ENCODE measurements around the gene C1QTNF8. TPM values are rescaled to one million over a fixed set of nuclear protein-coding genes. Genes with fewer than 3 reads are reported as not detected.

The C1QTNF8 gene, protein sequence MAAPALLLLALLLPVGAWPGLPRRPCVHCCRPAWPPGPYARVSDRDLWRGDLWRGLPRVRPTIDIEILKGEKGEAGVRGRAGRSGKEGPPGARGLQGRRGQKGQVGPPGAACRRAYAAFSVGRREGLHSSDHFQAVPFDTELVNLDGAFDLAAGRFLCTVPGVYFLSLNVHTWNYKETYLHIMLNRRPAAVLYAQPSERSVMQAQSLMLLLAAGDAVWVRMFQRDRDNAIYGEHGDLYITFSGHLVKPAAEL
- total RNA-seq: under 1 TPM in 1 of 6 donors, not detected in 5; 0.30 TPM

DNA sequence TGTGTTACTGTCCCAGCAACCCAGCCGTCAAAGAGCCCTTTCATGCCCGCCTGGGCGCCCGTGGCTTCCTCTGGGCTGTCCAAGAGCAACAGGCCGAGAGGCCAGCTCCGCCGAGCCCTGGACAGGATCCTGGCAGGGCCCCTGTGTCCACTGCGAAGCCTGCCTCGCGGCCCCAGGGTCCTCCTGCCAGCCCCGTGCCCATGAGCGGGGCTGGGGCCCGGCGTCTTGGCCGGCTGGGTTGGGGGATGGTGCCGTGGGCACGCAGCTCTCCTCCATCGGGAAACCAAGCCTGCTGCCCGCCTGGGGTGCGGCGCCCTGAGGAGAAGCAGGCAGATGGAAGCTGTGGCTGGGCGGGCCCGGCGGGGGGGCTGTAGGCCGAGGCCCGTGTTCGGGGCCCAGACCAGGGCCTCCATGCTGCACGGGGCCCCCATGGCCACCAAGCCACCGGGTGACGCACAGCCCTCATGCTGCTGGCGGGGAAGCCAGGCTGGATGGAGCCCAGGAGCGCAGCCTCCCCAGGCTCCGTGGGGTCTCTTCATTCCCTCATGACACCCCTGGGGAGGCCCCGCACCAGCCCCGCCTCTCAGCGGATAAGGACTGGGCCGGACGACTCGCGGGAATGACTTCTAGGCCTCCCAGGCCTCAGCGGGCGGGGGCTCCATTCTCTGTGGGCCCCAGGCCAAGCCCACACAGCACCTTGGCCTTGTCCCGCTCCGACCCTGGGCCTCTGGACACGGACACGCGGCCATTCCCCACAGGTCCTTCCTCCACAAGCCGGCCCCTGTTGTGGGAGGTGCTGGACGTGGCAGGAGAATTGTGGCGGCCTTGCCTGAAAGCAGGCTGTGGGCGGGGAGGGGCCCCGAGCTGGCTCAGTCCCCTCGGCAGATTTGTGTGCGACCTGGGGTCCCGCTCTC, at the start of gene C1QTNF8:
TSS of gene C1QTNF8 (minus strand) at position 76 of the 914 bp plus-strand sequence. CDS start 1,322 bp downstream, outside the sequence.
- DNase-seq: peak in 1 of 2 donors; percentile 80
- H3K36me3 ChIP-seq: no peaks in the 10 kb centered on the region
- H3K9me3 ChIP-seq: no peaks in the 10 kb centered on the region
- H3K4me1 ChIP-seq: no peaks in the 10 kb centered on the region
- WGBS, 2 donors: 67% methylated on average over 49 of the region's 55 CpGs; no CpG with 5 or more reads in 1 of the 2 donors
- no peak for ATAC-seq (ENCODE audit: low FRiP score in 2 of 2)
- no peak within 1 kb of the TSS for H3K27ac ChIP-seq
- no peak for TF ChIP-seq POLR2AphosphoS5 (IDR thresholded peaks at IDR 0.05)
- TF ChIP-seq POLR2A (IDR thresholded peaks at IDR 0.05): no peak
- TF ChIP-seq, protein P1, sequence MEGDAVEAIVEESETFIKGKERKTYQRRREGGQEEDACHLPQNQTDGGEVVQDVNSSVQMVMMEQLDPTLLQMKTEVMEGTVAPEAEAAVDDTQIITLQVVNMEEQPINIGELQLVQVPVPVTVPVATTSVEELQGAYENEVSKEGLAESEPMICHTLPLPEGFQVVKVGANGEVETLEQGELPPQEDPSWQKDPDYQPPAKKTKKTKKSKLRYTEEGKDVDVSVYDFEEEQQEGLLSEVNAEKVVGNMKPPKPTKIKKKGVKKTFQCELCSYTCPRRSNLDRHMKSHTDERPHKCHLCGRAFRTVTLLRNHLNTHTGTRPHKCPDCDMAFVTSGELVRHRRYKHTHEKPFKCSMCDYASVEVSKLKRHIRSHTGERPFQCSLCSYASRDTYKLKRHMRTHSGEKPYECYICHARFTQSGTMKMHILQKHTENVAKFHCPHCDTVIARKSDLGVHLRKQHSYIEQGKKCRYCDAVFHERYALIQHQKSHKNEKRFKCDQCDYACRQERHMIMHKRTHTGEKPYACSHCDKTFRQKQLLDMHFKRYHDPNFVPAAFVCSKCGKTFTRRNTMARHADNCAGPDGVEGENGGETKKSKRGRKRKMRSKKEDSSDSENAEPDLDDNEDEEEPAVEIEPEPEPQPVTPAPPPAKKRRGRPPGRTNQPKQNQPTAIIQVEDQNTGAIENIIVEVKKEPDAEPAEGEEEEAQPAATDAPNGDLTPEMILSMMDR (IDR thresholded peaks at IDR 0.05): no peak
- no peak for TF ChIP-seq EP300 (IDR thresholded peaks at IDR 0.05)
- H3K4me3 ChIP-seq: no peak within 1 kb of the TSS
- H3K27me3 ChIP-seq: peaks cover 0 to 8% (median 1%) of the 10 kb centered on the region in 4 donors

DNA sequence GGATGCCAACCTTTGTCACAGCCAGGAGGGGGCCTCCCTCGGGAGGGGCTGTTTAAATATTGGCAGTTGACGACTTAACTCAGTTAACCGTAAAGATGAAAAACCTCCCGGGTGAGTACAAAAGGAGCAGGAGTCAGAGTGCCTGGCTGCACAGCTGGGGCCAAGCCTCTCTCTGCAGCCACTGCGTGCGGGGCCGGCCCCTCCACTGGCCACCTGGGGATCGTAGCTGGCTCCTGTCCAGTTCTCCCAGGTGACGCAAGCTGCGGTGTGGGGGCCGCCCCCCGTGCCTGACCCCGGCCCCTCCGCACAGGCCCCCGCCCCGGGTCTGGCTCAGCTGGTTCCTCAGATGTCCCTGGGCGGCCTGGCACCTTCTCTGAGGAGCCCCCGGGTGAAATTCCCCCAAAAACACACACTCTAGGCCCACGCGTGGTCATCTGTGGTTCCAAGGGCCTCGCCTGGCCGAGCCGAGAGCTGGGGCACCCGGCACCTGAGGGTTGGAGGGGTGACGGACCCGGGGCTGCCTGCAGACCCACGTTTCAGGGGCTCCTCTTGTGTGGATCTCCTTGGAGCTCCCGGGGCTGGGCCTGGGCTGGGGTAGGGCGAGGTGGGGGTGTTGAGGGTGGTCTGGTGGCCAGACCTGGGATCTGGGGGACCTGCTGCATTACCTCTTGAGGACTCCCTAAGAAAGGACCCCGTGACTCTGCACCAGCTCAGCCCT, 49.5 kb upstream of the C1QTNF8 start:
- peaks cover 0 to 6% (median 0%) of the 10 kb centered on the region in 4 donors for H3K27me3 ChIP-seq
- TF ChIP-seq POLR2AphosphoS5 (IDR thresholded peaks at IDR 0.05): no peak
- TF ChIP-seq POLR2A (IDR thresholded peaks at IDR 0.05): no peak
- TF ChIP-seq, protein P1 (IDR thresholded peaks at IDR 0.05): no peak
- no peak for TF ChIP-seq EP300 (IDR thresholded peaks at IDR 0.05)
- no peak overlapping the region for H3K4me3 ChIP-seq
- ATAC-seq (ENCODE audit: low FRiP score in 2 of 2) (no peak), DNase-seq (peak in 1 of 2 donors; percentile 81)
- no peak overlapping the region for H3K27ac ChIP-seq
- H3K4me1 ChIP-seq: no peaks in the 10 kb centered on the region
- no peaks in the 10 kb centered on the region for H3K9me3 ChIP-seq
- H3K36me3 ChIP-seq: no peaks in the 10 kb centered on the region
- 63% methylated on average over 2 to 30 of the region's 30 CpGs for WGBS, 2 donors

DNA sequence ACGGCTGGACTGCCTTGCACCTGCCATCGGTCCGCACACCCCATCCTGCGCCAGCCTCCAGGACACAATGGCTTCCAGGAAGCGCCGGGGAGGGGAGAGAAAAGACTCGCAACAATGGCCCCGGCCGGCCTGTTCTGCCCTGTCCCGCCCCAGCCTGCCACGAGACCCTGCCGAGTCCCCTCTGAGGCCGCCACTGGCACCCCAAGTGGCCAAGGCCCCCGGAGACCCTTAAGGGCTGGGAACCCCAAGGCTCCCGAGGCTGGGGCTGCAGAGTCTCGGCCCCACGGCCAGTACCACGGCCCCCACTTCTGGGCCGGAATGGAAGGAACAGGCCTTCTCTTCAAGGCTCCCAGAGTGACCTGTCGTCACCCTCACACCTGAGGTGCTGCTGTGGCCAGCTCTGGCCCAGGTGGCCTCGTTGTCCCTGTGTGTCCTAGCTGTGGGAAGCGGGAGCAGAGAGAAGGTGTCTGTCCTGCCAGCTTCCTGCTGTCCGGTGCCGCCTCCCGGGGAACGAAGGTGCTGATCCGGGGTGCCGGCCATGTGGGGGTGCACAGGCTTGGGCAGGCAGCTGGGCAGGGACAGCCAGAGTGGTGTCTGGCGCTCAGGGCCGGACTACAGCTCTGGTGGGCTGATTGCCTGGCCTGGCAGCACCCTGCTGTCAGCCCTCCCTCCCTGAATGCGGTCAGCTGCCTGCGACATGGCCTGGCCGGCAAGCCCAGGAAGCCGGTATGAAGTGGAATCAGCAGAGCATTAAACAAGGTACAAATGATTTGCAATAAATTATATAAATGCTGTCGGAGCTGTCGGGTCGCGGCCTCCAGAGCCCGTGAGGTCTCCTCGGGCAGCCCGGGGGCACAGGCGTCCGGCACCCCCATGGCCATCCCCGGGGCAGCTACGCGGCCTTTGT, 48.7 kb upstream of the C1QTNF8 start:
- no peak overlapping the region for H3K4me3 ChIP-seq
- ATAC-seq (ENCODE audit: low FRiP score in 2 of 2) (no peak), DNase-seq (peak in 1 of 2 donors; percentile 79)
- 67 to 72% methylated on average over 11 to 44 of the region's 46 CpGs for WGBS, 2 donors
- no peak for TF ChIP-seq POLR2A (IDR thresholded peaks at IDR 0.05)
- TF ChIP-seq, protein P1 (IDR thresholded peaks at IDR 0.05): no peak
- no peak overlapping the region for H3K27ac ChIP-seq
- H3K9me3 ChIP-seq: no peaks in the 10 kb centered on the region
- no peaks in the 10 kb centered on the region for H3K36me3 ChIP-seq
- peaks cover 0 to 6% (median 0%) of the 10 kb centered on the region in 4 donors for H3K27me3 ChIP-seq
- no peaks in the 10 kb centered on the region for H3K4me1 ChIP-seq

GRCh38 chr16:1143761-1144450, 47.9 kb upstream of the C1QTNF8 start:
- Histone ChIP-seq H3K4me1 (no peaks in the 10 kb centered on the region), H3K9me3 (no peaks in the 10 kb centered on the region), H3K36me3 (no peaks in the 10 kb centered on the region), H3K4me3 (no peak overlapping the region), H3K27me3 (peaks cover 0 to 6% (median 0%) of the 10 kb centered on the region in 4 donors), H3K27ac (no peak overlapping the region)
- TF ChIP-seq, protein P1 (IDR thresholded peaks at IDR 0.05): no peak
- TF ChIP-seq EP300 (IDR thresholded peaks at IDR 0.05) (no peak), POLR2AphosphoS5 (IDR thresholded peaks at IDR 0.05) (no peak), POLR2A (IDR thresholded peaks at IDR 0.05) (no peak)
- ATAC-seq (ENCODE audit: low FRiP score in 2 of 2) (peak in 1 of 2 donors; percentile 3), DNase-seq (peak in 1 of 2 donors; percentile 62)
- 83 to 90% methylated on average over 10 to 23 of the region's 23 CpGs for WGBS, 2 donors

Data from upper lobe of left lung (tissue), 6 donors.